ENCODE data around the gene MEGF9.

DNA sequence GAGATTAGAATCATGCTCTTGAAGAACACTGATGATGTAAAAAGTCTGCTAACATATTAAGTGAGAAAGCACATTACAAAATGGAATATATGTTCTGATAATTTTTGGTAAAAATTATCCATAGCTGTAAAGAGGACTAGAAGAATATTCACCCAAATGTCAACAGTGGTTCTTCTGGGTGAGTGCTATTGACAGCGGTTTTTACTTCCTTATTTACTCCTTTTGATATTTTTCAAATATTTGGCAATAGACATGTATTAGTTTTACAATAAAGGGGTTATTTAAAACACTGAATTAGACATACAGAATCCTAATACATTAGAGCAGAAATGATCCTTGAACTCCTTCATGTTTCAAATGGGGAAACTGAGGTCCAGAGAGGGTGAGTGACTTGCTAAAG lies 26.9 kb upstream of the MEGF9 start:
- TF ChIP-seq CTCF (IDR thresholded peaks at IDR 0.05) (no peak), POLR2A (IDR thresholded peaks at IDR 0.05) (no peak)
